GM19463 (cell line): ENCODE results near the gene ALLC.

Source experiments
- ATAC-seq: cut with Tn5 transposase; IDR thresholded peaks from one replicate; pipeline ENCODE4 v1.9.1; 2021; ENCODE audit warnings: mild to moderate bottlenecking, moderate library complexity; ENCODE audit not compliant: unreplicated experiment

The ALLC gene

GRCh38 chr2:3709225-3709624 lies 51.2 kb downstream of the ALLC start:
- no peak for ATAC-seq

GRCh38 chr2:3712424-3712823 lies 54.4 kb downstream of the ALLC start:
- ATAC-seq = no peak

GRCh38 chr2:3712831-3713503 lies 55.0 kb downstream of the ALLC start:
- no peak for ATAC-seq

- no peak for ATAC-seq
Observed at GRCh38 chr2:3718679-3719078, 60.7 kb downstream of the ALLC start.

- no peak for ATAC-seq
Observed at GRCh38 chr2:3725002-3725401, 67.0 kb downstream of the ALLC start.

- no peak for ATAC-seq
Observed at GRCh38 chr2:3725458-3726250, 67.7 kb downstream of the ALLC start.

- ATAC-seq = no peak
Observed at GRCh38 chr2:3726511-3726910, 68.5 kb downstream of the ALLC start.

GRCh38 chr2:3727397-3728045 lies 69.5 kb downstream of the ALLC start:
- no peak for ATAC-seq

GRCh38 chr2:3728104-3729054 lies 70.4 kb downstream of the ALLC start:
- no peak for ATAC-seq

GRCh38 chr2:3729055-3729448 lies 71.1 kb downstream of the ALLC start:
- ATAC-seq = no peak

- no peak for ATAC-seq
Observed at GRCh38 chr2:3729786-3730185, 71.8 kb downstream of the ALLC start.

GRCh38 chr2:3730646-3731045 lies 72.6 kb downstream of the ALLC start:
- ATAC-seq = no peak

- no peak for ATAC-seq
Observed at GRCh38 chr2:3731829-3732228, 73.8 kb downstream of the ALLC start.

- no peak for ATAC-seq
Observed at GRCh38 chr2:3736112-3736511, 78.1 kb downstream of the ALLC start.

GRCh38 chr2:3737128-3737527 lies 79.1 kb downstream of the ALLC start:
- no peak for ATAC-seq

GRCh38 chr2:3738454-3738853 lies 80.5 kb downstream of the ALLC start:
- ATAC-seq = no peak

GRCh38 chr2:3739313-3739712 lies 81.3 kb downstream of the ALLC start:
- ATAC-seq = no peak

- ATAC-seq = no peak
Observed at GRCh38 chr2:3741396-3741795, 83.4 kb downstream of the ALLC start.

- no peak for ATAC-seq
Observed at GRCh38 chr2:3741867-3742602, 84.0 kb downstream of the ALLC start.
